ENCODE data around the gene CADM3.

CADM3 gene

GRCh38 chr1:159187647-159188374, 16.4 kb downstream of the CADM3 start:
- no peak overlapping the region for H3K27ac ChIP-seq
- no peak for TF ChIP-seq ZFX (IDR thresholded peaks at IDR 0.05)
- TF ChIP-seq, protein P1, sequence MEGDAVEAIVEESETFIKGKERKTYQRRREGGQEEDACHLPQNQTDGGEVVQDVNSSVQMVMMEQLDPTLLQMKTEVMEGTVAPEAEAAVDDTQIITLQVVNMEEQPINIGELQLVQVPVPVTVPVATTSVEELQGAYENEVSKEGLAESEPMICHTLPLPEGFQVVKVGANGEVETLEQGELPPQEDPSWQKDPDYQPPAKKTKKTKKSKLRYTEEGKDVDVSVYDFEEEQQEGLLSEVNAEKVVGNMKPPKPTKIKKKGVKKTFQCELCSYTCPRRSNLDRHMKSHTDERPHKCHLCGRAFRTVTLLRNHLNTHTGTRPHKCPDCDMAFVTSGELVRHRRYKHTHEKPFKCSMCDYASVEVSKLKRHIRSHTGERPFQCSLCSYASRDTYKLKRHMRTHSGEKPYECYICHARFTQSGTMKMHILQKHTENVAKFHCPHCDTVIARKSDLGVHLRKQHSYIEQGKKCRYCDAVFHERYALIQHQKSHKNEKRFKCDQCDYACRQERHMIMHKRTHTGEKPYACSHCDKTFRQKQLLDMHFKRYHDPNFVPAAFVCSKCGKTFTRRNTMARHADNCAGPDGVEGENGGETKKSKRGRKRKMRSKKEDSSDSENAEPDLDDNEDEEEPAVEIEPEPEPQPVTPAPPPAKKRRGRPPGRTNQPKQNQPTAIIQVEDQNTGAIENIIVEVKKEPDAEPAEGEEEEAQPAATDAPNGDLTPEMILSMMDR (conservative IDR thresholded peaks at IDR 0.05): no peak

GRCh38 chr1:159188375-159188788, 17.0 kb downstream of the CADM3 start:
- no peak overlapping the region for H3K27ac ChIP-seq
- no peak for TF ChIP-seq ZFX (IDR thresholded peaks at IDR 0.05)
- TF ChIP-seq, protein P1 (conservative IDR thresholded peaks at IDR 0.05): no peak

DNA sequence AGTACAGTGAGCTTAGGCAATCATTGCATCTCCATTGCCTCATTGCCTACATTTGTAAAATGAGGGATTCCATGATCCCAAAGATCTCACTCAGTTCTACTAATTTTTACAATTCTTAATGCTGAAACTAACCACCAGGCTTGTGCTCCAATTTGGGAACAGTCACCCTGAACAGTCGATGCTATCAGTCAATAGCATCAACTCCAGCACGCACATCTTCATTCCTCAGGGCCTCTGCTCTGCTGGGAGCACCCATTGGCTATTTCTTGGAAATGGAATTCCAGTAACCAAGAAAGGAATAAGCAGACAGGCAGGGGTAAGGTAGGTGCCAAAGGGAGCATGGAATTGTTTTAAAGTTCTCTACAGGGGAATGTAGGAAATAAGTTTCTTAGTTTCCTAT, 19.0 kb downstream of the CADM3 start:
- H3K27ac ChIP-seq: no peak overlapping the region
- TF ChIP-seq, protein P1 (conservative IDR thresholded peaks at IDR 0.05): no peak
- TF ChIP-seq ZFX (IDR thresholded peaks at IDR 0.05): no peak

DNA sequence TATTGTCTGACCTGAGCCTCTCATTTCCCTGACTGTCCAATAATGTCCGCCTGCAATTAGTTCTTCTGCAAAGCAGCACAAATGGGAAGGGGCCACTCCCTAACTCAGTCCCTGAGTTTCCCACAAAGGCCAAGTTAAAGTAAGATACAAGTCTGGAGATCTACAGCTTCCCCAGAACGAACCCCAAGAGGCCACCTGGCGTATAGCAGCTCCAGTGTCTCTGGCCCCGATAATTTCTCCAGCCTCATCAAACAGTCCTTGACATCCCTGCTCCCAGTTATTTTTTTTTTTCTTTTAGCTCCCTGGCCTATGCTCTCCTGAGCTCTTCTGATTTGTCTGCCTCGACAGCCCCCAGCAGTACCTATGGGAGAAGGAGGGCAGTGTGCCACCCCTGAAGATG, 25.1 kb downstream of the CADM3 start:
- TF ChIP-seq ZFX (IDR thresholded peaks at IDR 0.05): no peak
- TF ChIP-seq, protein P1 (conservative IDR thresholded peaks at IDR 0.05): peak; percentile 33
- H3K27ac ChIP-seq: no peak overlapping the region

- no peak overlapping the region for H3K27ac ChIP-seq
- TF ChIP-seq, protein P1 (conservative IDR thresholded peaks at IDR 0.05): peak; percentile 88
- TF ChIP-seq ZFX (IDR thresholded peaks at IDR 0.05): no peak
Measured at GRCh38 chr1:159197561-159198557, 26.4 kb downstream of the CADM3 start.

DNA sequence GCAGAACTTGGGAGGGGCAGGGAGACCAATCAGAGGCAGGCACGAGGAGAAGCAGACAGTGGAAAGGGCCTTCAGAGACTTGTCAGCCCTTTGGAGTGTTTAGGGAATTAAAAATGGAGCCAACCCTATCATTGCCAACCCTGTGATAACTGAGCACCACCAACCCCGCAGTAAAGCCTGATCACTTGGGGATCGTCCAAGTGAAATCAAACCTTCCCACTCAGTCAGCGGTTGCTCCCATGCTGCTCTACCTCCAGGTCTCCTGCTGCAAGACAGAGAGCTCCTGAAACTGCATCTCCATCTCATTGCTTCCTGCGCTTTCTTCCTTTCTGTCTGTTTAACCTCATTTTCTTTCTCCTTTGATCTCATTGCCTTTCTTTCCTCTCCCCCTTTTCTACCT, 28.5 kb downstream of the CADM3 start:
- H3K27ac ChIP-seq: no peak overlapping the region
- TF ChIP-seq, protein P1 (conservative IDR thresholded peaks at IDR 0.05): no peak
- TF ChIP-seq ZFX (IDR thresholded peaks at IDR 0.05): no peak

DNA sequence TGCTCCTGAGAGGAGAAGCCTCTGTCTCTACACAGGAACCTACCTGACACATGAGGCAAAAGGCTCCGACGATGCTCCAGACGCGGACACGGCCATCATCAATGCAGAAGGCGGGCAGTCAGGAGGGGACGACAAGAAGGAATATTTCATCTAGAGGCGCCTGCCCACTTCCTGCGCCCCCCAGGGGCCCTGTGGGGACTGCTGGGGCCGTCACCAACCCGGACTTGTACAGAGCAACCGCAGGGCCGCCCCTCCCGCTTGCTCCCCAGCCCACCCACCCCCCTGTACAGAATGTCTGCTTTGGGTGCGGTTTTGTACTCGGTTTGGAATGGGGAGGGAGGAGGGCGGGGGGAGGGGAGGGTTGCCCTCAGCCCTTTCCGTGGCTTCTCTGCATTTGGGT, 29.4 kb downstream of the CADM3 start:
- TF ChIP-seq, protein P1 (conservative IDR thresholded peaks at IDR 0.05): no peak
- H3K27ac ChIP-seq: no peak overlapping the region

Data from C4-2B (cell line).